ENCODE measurements around the gene KRT1.

- TF ChIP-seq POLR2A (IDR thresholded peaks at IDR 0.05; ENCODE audit: low read depth, low read length) (no peak), TAF1 (IDR thresholded peaks at IDR 0.05; ENCODE audit: borderline replicate concordance, low read depth, low read length) (no peak)
Measured at GRCh38 chr12:52708010-52708409, 27.8 kb upstream of the KRT1 start.
